Measurements from ENCODE around the gene UBL7.

UBL7 gene

GRCh38 chr15:74418575-74419338 is 42.2 kb downstream of the UBL7 start:
- Histone ChIP-seq H3K36me3 (ENCODE audit: control insufficient read depth, low read depth, low read length) (peaks cover 17% of the 10 kb centered on the region), H3K27ac (ENCODE audit: low read length) (no peak overlapping the region), H3K9ac (ENCODE audit: low read length) (no peak overlapping the region)

GRCh38 chr15:74417670-74418069 is 43.3 kb downstream of the UBL7 start:
- no peaks in the 10 kb centered on the region for H3K9me3 ChIP-seq (ENCODE audit: control insufficient read depth, low read depth, low read length)
- no peaks in the 10 kb centered on the region for H3K27me3 ChIP-seq (ENCODE audit: control insufficient read depth, insufficient read depth, low read length)
- no peak overlapping the region for H3K27ac ChIP-seq (ENCODE audit: low read length)
- no peak overlapping the region for H3K4me3 ChIP-seq (ENCODE audit: low read length)
- peaks cover 17% of the 10 kb centered on the region for H3K36me3 ChIP-seq (ENCODE audit: control insufficient read depth, low read depth, low read length)
- H3K4me1 ChIP-seq (ENCODE audit: control insufficient read depth, low read depth, low read length), result peaks cover 6% of the 10 kb centered on the region
- H3K9ac ChIP-seq (ENCODE audit: low read length), result no peak overlapping the region

More at GRCh38 chr15:74418575-74419338, 42.2 kb downstream of the UBL7 start:
- Histone ChIP-seq H3K4me1 (ENCODE audit: control insufficient read depth, low read depth, low read length) (peaks cover 16% of the 10 kb centered on the region), H3K4me3 (ENCODE audit: low read length) (no peak overlapping the region), H3K9me3 (ENCODE audit: control insufficient read depth, low read depth, low read length) (no peaks in the 10 kb centered on the region), H3K27me3 (ENCODE audit: control insufficient read depth, insufficient read depth, low read length) (no peaks in the 10 kb centered on the region)

- no peak overlapping the region for H3K4me3 ChIP-seq (ENCODE audit: low read length)
- peaks cover 17% of the 10 kb centered on the region for H3K36me3 ChIP-seq (ENCODE audit: control insufficient read depth, low read depth, low read length)
- H3K27me3 ChIP-seq (ENCODE audit: control insufficient read depth, insufficient read depth, low read length), result no peaks in the 10 kb centered on the region
- H3K4me1 ChIP-seq (ENCODE audit: control insufficient read depth, low read depth, low read length), result peaks cover 3% of the 10 kb centered on the region
- H3K9me3 ChIP-seq (ENCODE audit: control insufficient read depth, low read depth, low read length), result no peaks in the 10 kb centered on the region
- no peak overlapping the region for H3K27ac ChIP-seq (ENCODE audit: low read length)
- no peak overlapping the region for H3K9ac ChIP-seq (ENCODE audit: low read length)
These were observed 43.7 kb downstream of the UBL7 start for GRCh38 chr15:74417225-74417624.

- Histone ChIP-seq H3K9ac (ENCODE audit: low read length) (no peak overlapping the region), H3K9me3 (ENCODE audit: control insufficient read depth, low read depth, low read length) (no peaks in the 10 kb centered on the region), H3K4me3 (ENCODE audit: low read length) (no peak overlapping the region), H3K27ac (ENCODE audit: low read length) (no peak overlapping the region), H3K36me3 (ENCODE audit: control insufficient read depth, low read depth, low read length) (peaks cover 17% of the 10 kb centered on the region), H3K4me1 (ENCODE audit: control insufficient read depth, low read depth, low read length) (peaks cover 2% of the 10 kb centered on the region), H3K27me3 (ENCODE audit: control insufficient read depth, insufficient read depth, low read length) (no peaks in the 10 kb centered on the region)
These were observed 44.7 kb downstream of the UBL7 start for GRCh38 chr15:74415966-74416916.

- Histone ChIP-seq H3K9ac (ENCODE audit: low read length) (no peak overlapping the region), H3K9me3 (ENCODE audit: control insufficient read depth, low read depth, low read length) (no peaks in the 10 kb centered on the region), H3K4me1 (ENCODE audit: control insufficient read depth, low read depth, low read length) (no peaks in the 10 kb centered on the region), H3K4me3 (ENCODE audit: low read length) (no peak overlapping the region), H3K27ac (ENCODE audit: low read length) (no peak overlapping the region), H3K36me3 (ENCODE audit: control insufficient read depth, low read depth, low read length) (peaks cover 17% of the 10 kb centered on the region), H3K27me3 (ENCODE audit: control insufficient read depth, insufficient read depth, low read length) (no peaks in the 10 kb centered on the region)
These were observed 46.2 kb downstream of the UBL7 start for GRCh38 chr15:74414603-74415338.

GRCh38 chr15:74414081-74414580 is 46.8 kb downstream of the UBL7 start:
- H3K27ac ChIP-seq (ENCODE audit: low read length), result no peak overlapping the region
- no peaks in the 10 kb centered on the region for H3K9me3 ChIP-seq (ENCODE audit: control insufficient read depth, low read depth, low read length)
- no peak overlapping the region for H3K9ac ChIP-seq (ENCODE audit: low read length)
- H3K27me3 ChIP-seq (ENCODE audit: control insufficient read depth, insufficient read depth, low read length), result no peaks in the 10 kb centered on the region
- H3K4me3 ChIP-seq (ENCODE audit: low read length), result no peak overlapping the region
- peaks cover 17% of the 10 kb centered on the region for H3K36me3 ChIP-seq (ENCODE audit: control insufficient read depth, low read depth, low read length)
- H3K4me1 ChIP-seq (ENCODE audit: control insufficient read depth, low read depth, low read length), result no peaks in the 10 kb centered on the region

GRCh38 chr15:74413350-74414080 is 47.4 kb downstream of the UBL7 start:
- Histone ChIP-seq H3K4me3 (ENCODE audit: low read length) (no peak overlapping the region), H3K36me3 (ENCODE audit: control insufficient read depth, low read depth, low read length) (peaks cover 17% of the 10 kb centered on the region), H3K27ac (ENCODE audit: low read length) (no peak overlapping the region), H3K9me3 (ENCODE audit: control insufficient read depth, low read depth, low read length) (no peaks in the 10 kb centered on the region), H3K27me3 (ENCODE audit: control insufficient read depth, insufficient read depth, low read length) (no peaks in the 10 kb centered on the region), H3K9ac (ENCODE audit: low read length) (no peak overlapping the region), H3K4me1 (ENCODE audit: control insufficient read depth, low read depth, low read length) (no peaks in the 10 kb centered on the region)

GRCh38 chr15:74412159-74412558 is 48.8 kb downstream of the UBL7 start:
- Histone ChIP-seq H3K9ac (ENCODE audit: low read length) (no peak overlapping the region), H3K4me1 (ENCODE audit: control insufficient read depth, low read depth, low read length) (peaks cover 5% of the 10 kb centered on the region), H3K27ac (ENCODE audit: low read length) (no peak overlapping the region), H3K4me3 (ENCODE audit: low read length) (no peak overlapping the region), H3K9me3 (ENCODE audit: control insufficient read depth, low read depth, low read length) (no peaks in the 10 kb centered on the region), H3K36me3 (ENCODE audit: control insufficient read depth, low read depth, low read length) (peaks cover 17% of the 10 kb centered on the region), H3K27me3 (ENCODE audit: control insufficient read depth, insufficient read depth, low read length) (no peaks in the 10 kb centered on the region)

GRCh38 chr15:74411686-74412085 is 49.3 kb downstream of the UBL7 start:
- no peaks in the 10 kb centered on the region for H3K9me3 ChIP-seq (ENCODE audit: control insufficient read depth, low read depth, low read length)
- H3K27ac ChIP-seq (ENCODE audit: low read length), result no peak overlapping the region
- no peaks in the 10 kb centered on the region for H3K27me3 ChIP-seq (ENCODE audit: control insufficient read depth, insufficient read depth, low read length)
- peaks cover 10% of the 10 kb centered on the region for H3K4me1 ChIP-seq (ENCODE audit: control insufficient read depth, low read depth, low read length)
- H3K4me3 ChIP-seq (ENCODE audit: low read length), result no peak overlapping the region
- no peak overlapping the region for H3K9ac ChIP-seq (ENCODE audit: low read length)
- H3K36me3 ChIP-seq (ENCODE audit: control insufficient read depth, low read depth, low read length), result peaks cover 17% of the 10 kb centered on the region

- Histone ChIP-seq H3K4me1 (ENCODE audit: control insufficient read depth, low read depth, low read length) (peaks cover 12% of the 10 kb centered on the region), H3K36me3 (ENCODE audit: control insufficient read depth, low read depth, low read length) (peaks cover 7% of the 10 kb centered on the region)
These were observed 50.5 kb downstream of the UBL7 start for GRCh38 chr15:74410502-74410901.

More at GRCh38 chr15:74410502-74410901, 50.5 kb downstream of the UBL7 start:
- Histone ChIP-seq H3K9me3 (ENCODE audit: control insufficient read depth, low read depth, low read length) (no peaks in the 10 kb centered on the region), H3K9ac (ENCODE audit: low read length) (no peak overlapping the region), H3K27ac (ENCODE audit: low read length) (no peak overlapping the region), H3K27me3 (ENCODE audit: control insufficient read depth, insufficient read depth, low read length) (no peaks in the 10 kb centered on the region), H3K4me3 (ENCODE audit: low read length) (no peak overlapping the region)

All from iPS-18a (cell line).